G401.6 (cell line): Measurements from ENCODE around the gene MRPL37.
A peak's percentile ranks its signal among the peaks of the same experiment; 100 is the strongest.
"Not testable (repeated sequence)": the region's sequence is repeated elsewhere in the genome, so short reads cannot be mapped to it uniquely, and the experiment has no call there.

ENCODE experiments used
- FAIRE-seq: peaks from 2 replicates; lab custom pipeline; 2012; peaks lifted over from hg19 to GRCh38; lab: Jason Lieb, UNC

MRPL37 gene

GRCh38 chr1:54199765-54200518 lies at the start of gene MRPL37, which contains the start of gene CYB5RL:
MRPL37 (plus strand) TSS chr1:54200167; CDS start chr1:54200244, 77 bp downstream.
CYB5RL (minus strand) TSS chr1:54200030; CDS start chr1:54195616, 4,414 bp downstream.
- peak; percentile 98 for FAIRE-seq

- FAIRE-seq: no peak
Measured at GRCh38 chr1:54151013-54151412, 49.0 kb upstream of the MRPL37 start.

DNA sequence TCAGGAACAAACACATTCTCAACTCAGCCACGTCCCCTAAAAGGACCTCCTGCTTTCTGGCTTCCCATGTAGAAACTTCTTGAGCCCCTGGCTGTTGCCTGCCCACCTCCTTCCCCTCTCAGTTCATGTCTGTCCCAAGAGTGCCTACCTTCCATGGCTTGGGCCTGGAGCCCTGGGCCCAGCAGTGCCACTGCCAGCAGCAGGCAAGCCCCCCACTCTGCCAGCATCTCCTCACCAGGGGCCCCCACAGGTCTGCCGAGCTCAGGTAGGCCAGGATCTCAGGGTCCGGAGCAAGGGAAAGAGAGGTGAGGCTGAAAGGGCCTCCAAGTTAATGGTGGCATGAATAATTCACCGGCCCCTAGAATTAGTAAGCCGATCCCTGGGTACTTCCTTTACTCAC lies 47.3 kb upstream of the MRPL37 start, which contains the start of gene CDCP2:
Gene CDCP2 (minus strand): TSS at position 305 of the 400 bp plus-strand sequence. CDS start 78 bp downstream, at position 227.
- FAIRE-seq: no peak

GRCh38 chr1:54153535-54154439 lies 46.2 kb upstream of the MRPL37 start:
- no peak for FAIRE-seq

GRCh38 chr1:54156201-54156600 lies 43.8 kb upstream of the MRPL37 start:
- no peak for FAIRE-seq

DNA sequence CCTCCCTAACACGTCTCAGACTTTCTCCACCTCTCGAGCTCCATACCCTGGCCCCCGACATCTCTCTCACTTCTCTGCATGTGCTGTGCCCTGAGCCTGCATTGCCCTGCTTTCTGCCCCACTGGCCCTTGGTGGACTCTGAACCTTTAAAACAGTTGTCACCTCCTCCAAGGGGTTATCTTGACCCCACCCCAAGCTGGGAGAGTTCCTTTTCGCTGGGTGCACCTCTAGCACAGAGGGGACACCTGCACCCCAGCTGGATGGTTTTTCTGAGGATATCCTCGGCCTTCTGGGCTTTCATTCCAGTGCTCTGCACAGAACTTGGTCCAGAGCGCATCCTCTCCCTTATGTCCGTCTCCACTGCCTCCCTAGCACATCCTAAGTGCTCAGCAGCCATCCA lies 43.0 kb upstream of the MRPL37 start:
- no peak for FAIRE-seq

- FAIRE-seq: no peak
Measured at GRCh38 chr1:54157401-54157800, 42.6 kb upstream of the MRPL37 start.

GRCh38 chr1:54158071-54158470 lies 41.9 kb upstream of the MRPL37 start:
- no peak for FAIRE-seq

GRCh38 chr1:54159733-54160316 lies 40.1 kb upstream of the MRPL37 start:
- no peak for FAIRE-seq

- no peak for FAIRE-seq
Measured at GRCh38 chr1:54160351-54160750, 39.6 kb upstream of the MRPL37 start.

DNA sequence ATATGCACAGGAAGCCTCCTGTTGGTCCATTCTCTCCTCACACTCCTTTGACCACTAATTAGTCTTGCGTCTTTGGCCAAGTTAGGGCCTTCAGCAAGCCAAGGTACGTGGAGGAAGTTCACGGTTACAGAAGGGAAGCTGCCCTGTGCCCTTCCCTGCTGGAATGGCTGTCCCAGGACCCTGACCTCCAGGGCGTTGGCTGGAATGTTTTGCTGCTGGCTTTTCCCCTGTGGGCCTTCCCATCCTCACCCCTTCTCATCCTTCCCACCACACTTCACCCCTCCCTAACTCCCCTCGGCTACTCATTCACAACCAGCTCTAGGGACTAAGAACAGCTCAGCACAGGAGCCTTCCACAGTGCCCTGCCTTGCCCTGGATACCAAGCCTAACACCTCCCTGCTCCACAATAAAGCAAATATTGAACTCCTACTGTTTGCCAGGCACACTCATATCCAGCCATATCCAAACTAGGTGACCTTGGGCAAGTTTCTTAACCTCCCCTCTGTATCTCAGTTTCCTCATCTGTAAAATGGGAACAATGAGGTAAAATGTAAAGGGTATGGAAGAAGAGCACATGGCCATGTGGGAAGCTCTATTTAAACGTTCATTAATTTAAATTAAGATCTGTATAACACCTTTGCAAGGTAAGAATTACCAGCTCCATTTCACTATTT lies 38.3 kb upstream of the MRPL37 start:
- FAIRE-seq: no peak

GRCh38 chr1:54163051-54163450 lies 36.9 kb upstream of the MRPL37 start:
- FAIRE-seq: no peak

GRCh38 chr1:54163573-54163972 lies 36.4 kb upstream of the MRPL37 start:
- FAIRE-seq: no peak

GRCh38 chr1:54165146-54165545 lies 34.8 kb upstream of the MRPL37 start:
- FAIRE-seq: no peak

DNA sequence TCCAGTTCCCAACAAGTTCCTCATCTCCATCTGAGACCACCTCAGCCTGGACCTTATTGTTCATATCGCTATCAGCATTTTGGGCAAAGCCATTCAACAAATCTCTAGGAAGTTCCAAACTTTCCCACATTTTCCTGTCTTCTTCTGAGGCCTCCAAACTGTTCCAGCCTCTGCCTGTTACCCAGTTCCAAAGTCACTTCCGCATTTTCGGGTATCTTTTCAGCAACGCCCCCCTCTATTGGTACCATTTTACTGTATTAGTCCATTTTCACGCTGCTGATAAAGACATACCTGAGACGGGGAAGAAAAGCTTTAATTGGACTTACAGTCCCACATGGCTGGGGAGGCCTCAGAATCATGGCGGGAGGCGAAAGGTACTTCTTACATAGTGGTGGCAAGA lies 33.6 kb upstream of the MRPL37 start:
- FAIRE-seq: not testable (repeated sequence)

- FAIRE-seq: no peak
Measured at GRCh38 chr1:54167422-54168139, 32.4 kb upstream of the MRPL37 start.

GRCh38 chr1:54168206-54168965 lies 31.6 kb upstream of the MRPL37 start:
- no peak for FAIRE-seq

GRCh38 chr1:54169068-54169467 lies 30.9 kb upstream of the MRPL37 start:
- FAIRE-seq: no peak

- no peak for FAIRE-seq
Measured at GRCh38 chr1:54171016-54171415, 29.0 kb upstream of the MRPL37 start.

DNA sequence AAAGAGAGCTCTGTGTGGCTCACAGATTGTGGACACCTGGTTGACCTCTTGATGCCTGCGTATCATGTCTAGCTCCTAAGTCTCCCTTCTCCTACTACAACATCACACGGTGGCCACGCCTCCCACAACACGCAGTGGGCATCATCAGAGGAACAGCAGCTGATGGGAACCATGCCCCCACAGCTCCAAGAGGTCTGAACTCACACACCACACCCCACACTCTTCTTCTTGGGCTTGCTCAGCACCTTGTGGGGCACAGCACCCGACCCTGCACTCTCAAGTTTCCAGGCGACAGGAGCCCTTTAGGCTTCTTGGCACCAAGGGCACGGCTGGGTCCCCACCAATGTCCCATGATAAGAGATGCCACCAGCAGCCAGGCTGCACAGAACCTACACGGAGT lies 28.4 kb upstream of the MRPL37 start:
- FAIRE-seq: no peak
